MM.1S (cell line): ENCODE measurements around the gene HBP1.

Experiments
- CTCF ChIP-seq: fragments of 300-600 bp; sonication (generic); IDR thresholded peaks from 2 replicates; pipeline ENCODE4 v1.5.1; 2016; ENCODE audit warnings: antibody characterized with exemption, low read length, mixed read lengths
- EZH2 ChIP-seq: fragments of 300-600 bp; sonication (generic); optimal IDR thresholded peaks from 2 replicates; pipeline ENCODE3; 2017; ENCODE audit warnings: low read depth, mild to moderate bottlenecking, antibody characterized with exemption, low read length, mixed read lengths

DNA sequence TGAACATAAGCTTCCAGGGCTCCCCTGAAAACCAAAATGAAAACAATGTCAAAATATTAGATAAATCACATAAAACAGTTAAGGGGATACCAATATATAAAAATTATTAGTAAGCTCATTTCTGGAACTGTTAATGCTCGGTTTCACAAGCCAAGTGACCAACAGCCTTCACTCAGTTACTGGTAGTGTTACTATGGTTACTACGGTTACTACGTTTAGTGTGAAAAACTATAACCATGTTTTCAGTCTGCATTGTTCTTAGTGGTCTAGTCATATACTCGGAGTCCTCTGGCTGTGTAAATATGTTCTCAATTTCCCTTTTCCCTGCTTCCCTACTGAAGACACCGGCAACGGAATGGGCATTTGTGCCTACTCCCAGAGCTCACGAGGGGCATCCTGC, 34.8 kb downstream of the HBP1 start:
- no peak for TF ChIP-seq CTCF
- TF ChIP-seq EZH2, result no peak
